HG02759 (cell line): ENCODE data around the gene MINDY4.

Source experiments
- ATAC-seq: cut with Tn5 transposase; IDR thresholded peaks from one replicate; pipeline ENCODE4 v1.9.1; 2021; ENCODE audit warnings: mild to moderate bottlenecking, moderate library complexity; ENCODE audit not compliant: unreplicated experiment

The MINDY4 gene

DNA sequence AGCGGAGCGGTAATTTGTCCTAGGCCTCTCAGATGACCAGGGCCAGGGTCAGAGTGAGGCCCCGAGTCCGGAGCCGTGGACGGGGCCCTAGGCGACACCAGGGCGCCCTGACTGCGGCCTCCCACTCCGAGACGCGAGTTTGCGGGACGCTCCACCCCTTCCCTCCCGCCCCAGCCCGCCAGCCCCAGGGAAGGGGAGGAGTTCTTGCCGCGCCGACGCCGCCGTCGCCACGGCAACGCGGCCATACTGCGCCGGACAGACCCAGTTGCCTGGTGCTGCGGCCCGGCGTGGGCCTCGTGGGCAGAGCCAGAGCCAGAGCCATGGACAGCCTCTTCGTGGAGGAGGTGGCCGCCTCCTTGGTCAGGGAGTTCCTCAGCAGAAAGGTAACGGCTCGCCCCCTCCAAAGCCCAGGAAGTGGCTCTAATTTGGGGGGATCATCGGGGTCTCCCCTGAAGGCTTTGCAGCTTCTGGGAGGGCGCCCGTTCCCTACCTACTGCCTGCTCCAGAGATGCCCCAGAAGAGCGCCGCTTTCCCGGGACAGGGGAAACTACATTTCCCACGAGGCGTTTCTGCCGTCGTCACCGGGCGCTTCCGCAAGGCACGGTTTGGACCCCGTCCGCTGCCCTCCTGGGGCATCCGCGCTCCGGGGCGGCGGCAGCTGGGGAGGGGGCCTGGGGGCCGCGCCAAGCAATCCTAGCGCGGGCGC is at the start of gene MINDY4:
Gene MINDY4 (plus strand): TSS at position 244 of the 706 bp plus-strand sequence. CDS start 77 bp downstream, at position 321.
- ATAC-seq, result peak; percentile 91

GRCh38 chr7:30722187-30722586 is 49.0 kb upstream of the MINDY4 start:
- no peak for ATAC-seq

GRCh38 chr7:30722671-30723070 is 48.5 kb upstream of the MINDY4 start:
- ATAC-seq, result no peak

DNA sequence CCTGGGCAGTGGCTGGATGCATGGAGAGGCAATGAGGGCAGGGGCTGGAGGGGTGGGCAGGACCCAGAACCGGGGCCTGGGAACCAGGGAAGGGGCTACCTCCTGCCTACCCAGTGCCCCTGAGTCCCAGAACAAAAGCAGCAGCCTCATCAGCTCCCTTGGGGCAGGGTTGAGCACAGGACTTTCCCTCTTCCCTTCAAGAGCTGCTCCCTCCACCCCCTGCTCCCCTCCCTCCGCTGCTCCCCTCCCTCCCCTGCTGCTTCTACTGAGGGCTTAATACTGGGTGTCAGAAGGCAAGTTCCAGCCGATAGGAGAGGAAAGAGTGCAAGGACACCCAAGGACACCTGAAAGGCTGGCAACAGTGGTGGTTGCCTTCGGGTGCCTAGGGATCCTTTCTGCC is 47.4 kb upstream of the MINDY4 start:
- ATAC-seq, result no peak

- ATAC-seq, result no peak
Observed at GRCh38 chr7:30726296-30727006, 44.8 kb upstream of the MINDY4 start.

DNA sequence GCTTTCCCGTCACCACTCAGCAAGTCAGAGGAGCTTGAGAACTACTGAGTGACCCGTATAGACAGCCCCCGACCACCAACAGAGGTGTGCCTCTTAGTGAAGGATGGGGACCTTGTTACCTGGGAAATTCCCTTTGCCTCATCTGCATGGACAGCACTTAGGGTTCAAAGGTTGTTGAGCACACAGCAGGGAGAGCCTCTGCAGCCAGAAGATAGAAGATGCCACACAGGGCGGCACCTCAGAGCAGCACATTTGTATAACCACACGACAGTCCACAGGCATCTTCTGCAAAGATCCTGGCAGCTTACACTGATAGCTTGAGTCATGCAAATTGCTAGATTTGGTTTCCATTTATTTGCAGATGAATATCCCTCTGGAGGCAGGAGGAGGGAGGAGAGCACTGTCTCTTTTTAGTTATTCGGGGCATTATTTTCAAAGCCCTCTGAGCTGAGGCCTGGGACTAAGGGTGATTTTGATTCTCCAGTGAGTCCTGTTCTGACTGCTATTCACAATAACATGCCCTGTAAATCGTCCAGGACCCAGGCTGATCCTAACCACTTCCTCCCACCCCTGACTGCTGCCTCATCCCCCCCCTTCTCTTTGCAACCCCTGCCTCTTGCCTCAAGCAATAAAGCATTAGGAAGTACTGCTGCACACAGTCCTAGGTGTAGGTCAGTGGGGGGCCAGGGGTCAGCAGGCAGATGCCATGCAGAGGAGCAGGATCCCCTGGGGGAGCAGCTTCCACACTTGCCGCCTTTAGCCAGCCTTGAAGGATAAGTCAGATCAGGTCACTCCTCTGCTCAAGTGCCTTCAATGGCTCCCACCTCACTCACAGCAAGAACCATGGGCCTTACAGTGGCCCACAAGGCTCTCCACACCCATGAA is 43.9 kb upstream of the MINDY4 start:
- ATAC-seq, result peak; percentile 73

DNA sequence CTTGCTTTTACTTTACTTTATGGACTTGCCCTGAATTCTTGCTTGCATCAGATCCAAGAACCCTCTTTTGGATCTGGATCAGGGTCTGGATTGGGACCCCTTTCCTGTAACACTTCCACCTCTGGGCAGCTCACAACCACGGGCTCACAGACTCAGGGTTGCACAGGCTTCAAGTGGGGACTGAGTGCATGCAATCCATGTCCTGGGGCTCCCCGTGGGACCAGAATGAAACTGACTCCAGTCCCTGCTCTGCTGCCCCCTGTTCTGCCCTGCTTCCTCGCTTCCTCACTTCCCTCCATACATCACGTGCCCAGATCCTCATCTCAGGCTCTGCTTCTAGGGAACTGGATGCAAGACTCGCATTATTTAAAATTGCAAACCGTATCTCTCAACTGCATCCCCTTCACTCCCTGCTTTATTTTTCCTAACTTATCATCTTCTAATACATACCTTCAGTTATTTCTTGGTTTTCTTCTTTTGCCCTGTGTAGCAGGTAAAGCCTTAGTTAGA is 42.6 kb upstream of the MINDY4 start:
- no peak for ATAC-seq

GRCh38 chr7:30729642-30730041 is 41.6 kb upstream of the MINDY4 start:
- no peak for ATAC-seq

GRCh38 chr7:30730097-30730496 is 41.1 kb upstream of the MINDY4 start:
- no peak for ATAC-seq

DNA sequence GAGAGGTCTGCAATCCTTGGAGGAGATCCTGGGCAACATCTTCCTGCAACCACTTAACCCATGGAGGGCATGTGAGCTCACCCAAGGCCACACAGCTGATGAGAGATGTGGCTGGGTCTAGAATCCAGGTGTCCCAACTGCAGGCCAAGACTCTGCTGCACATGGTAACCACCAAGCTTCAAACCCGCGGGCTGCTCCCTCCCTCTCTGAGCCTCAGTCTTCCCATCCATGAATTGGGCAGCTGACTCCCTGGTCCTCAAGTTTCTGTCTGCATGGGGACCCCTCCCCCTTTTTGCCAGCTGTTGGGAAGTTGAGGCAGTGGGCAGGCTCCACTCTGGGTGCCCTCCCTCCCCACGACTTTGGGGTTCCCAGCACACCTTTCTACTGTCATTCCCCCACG is 40.2 kb upstream of the MINDY4 start:
- ATAC-seq, result no peak

- ATAC-seq, result no peak
Observed at GRCh38 chr7:30731581-30731980, 39.6 kb upstream of the MINDY4 start.

DNA sequence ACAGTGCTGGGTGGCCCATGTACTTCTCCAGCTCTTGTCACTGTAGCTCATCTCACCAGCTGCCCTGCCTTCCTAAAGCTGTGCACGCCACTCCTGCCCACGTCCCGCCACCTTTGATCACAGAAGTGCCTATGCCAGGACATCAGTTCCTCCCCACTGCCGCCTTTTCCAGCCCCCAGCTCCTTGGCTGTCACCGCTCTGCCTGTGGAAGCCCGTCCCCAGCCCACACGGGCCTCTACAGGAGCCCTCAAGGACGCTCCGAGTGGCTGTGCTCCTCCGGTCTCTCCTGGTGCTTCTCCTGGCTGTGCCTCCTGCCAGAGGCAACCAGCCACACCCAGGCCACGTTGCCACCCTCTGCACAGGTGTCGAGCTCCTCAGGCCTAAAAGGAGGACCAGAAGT is 38.6 kb upstream of the MINDY4 start:
- no peak for ATAC-seq

DNA sequence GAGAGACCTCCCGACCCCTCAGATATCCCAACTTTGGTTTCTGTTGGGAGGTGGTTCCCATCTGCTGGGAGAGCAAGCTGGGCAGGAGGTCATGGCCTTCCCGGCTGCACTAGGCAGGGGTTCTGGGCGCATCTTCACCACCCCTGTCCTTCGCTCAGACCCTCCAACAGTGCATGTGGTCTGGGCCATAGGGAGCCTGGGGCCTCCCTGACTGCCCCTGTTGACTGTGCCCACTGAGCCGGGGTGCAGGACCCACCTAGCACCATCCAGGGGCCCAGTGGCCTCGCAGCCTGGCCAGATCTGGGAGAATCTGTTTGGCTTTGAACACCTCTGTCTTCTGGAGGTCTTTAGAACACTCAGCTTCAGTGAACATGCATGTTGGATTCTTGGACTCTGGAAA is 38.0 kb upstream of the MINDY4 start:
- ATAC-seq, result no peak

- no peak for ATAC-seq
Observed at GRCh38 chr7:30733691-30734090, 37.5 kb upstream of the MINDY4 start.

GRCh38 chr7:30734497-30734896 is 36.7 kb upstream of the MINDY4 start:
- no peak for ATAC-seq

DNA sequence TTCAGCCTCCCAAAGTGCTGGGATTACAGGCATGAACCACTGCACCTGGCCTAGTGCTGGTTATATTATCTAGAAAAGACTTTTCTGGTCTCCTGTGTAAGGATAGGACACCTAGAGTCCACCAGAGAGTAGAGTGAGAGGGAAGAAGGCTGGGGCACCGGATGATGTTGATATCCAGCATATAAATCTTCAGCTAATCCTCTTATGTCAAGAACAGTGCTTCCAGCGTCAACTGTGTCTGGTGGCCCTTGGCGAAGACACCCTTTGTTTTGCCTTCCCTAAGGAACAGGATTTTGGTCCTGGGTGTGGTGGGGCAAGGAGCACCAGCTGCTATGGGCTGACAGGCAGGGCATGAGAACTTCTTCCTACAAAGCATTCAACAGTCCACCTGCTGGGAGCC is 35.6 kb upstream of the MINDY4 start:
- ATAC-seq, result no peak

DNA sequence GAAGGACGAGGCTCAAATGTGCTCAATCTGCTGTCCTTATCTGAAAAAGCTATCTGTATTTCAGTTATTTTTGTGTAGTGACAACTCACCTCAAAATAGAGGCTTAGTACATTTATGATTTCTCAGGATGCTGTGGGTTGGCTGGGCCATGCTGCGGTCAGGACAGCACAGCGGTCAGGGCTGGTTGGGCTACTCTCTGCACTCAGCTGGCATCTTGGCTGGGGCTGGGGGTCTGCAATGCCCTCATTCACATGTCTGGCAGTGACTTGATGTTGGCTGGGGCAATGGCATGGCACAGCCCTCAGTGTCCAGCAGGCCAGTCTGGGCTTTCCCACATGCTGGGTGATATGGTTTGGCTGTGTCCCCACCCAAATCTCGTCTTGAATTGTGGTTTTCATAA is 34.9 kb upstream of the MINDY4 start:
- no peak for ATAC-seq

DNA sequence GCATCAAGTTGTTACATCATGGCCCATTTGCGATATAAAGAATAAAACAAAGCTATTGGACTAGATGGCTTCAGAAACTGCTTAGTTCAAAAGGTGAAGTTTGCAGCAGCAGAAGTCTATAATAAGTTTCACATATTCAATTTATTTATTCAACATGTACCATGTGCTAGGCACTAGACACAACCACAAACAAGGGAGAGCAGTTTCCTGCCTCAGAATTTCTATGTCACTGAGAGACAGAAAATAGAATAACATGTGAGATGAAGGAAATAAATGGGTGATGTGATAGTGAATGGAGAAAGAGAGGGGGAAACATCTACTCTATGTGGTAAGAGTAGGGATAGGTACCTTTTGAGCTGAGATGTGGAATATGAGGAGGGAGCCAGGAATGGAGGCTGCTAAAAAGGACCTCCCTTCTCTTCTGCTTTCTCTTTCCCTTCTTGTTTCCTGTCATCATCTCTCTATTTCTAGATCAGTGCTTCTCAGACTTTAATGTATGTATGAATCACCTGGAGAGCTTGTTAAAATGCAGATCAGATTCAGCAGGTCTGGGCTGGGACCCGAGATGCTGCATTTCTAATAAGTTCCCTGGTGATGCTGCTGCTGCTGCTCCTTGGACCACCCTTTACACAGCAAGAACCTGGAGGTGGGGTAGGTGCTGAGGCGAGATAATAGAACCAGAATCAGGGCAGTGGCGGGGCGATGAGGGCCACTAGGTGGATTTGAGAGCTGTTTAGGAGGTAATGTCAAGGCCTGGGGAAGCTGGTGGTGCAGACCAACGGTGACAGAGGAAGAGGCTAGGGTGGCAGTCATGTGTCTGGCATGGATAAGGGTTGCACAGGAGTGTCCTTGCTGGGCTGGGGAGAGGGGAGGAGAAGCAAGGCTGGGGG is 32.9 kb upstream of the MINDY4 start:
- ATAC-seq, result no peak

- no peak for ATAC-seq
Observed at GRCh38 chr7:30739691-30740090, 31.5 kb upstream of the MINDY4 start.

DNA sequence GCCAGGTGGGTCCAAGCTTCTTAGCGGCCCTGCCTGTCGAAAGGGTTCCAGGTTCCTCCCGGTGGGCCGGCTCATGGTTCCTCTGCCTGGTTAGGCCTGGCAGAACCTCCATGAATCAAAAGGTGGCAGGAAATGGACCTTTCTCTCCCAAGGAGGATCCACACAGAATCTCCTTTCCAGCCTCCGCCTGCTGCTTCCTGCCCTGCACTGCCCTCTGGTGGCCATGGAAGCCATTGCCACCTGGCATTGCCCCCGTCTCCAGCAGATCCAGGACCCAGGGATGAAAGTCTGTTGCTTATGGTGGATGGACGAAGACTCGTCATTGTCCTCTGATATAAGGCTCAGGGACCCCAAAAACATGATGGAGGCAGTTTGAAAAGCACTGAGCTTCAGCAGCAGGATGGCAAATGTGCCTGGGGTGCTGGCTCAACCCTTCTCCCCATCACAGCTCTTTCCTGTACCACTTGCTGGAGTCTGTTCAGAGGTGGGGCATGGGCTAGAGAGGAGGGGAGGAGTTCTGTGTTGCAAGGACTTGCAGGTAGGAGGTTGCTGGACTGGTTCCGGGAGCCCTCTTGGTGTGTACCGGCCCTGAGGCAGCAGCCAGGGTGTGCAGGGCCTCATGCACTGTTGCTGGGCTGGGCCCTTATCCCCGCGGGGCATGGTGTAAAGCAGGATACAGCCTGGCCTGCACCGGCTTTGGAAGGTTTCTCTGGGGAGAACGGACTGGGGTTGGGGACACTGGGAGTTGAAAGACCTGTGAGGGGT is 30.6 kb upstream of the MINDY4 start:
- ATAC-seq, result peak; percentile 63
